Colonic mucosa (tissue), 4 donors: ENCODE data around the gene ASPHD1. TPM values are rescaled to one million over a fixed set of nuclear protein-coding genes. Genes with fewer than 3 reads are reported as not detected.
A peak's percentile ranks its signal among the peaks of the same experiment; 100 is the strongest.

Experiments used
- DNase-seq: peaks from one replicate; pipeline ENCODE4 v3.0.0-alpha.2; 2020
- H3K27ac ChIP-seq: fragments of 200-600 bp; one replicate; pipeline ENCODE4 v1.8.0; 2021
- H3K27me3 ChIP-seq: fragments of 200-600 bp; one replicate; pipeline ENCODE4 v1.8.0; 2021
- H3K36me3 ChIP-seq: fragments of 200-600 bp; one replicate; pipeline ENCODE4 v1.8.0; 2021
- H3K4me1 ChIP-seq: fragments of 200-600 bp; one replicate; pipeline ENCODE4 v1.8.0; 2021; ENCODE audit warnings: mild to moderate bottlenecking
- H3K4me3 ChIP-seq: fragments of 200-600 bp; one replicate; pipeline ENCODE4 v1.8.0; 2021
- H3K9ac ChIP-seq, 2 donors: one replicate each; pipeline ENCODE4 v1.7.0; 2013; ENCODE audit warnings: control low read depth in 2 of 2, low read depth in 2 of 2, low read length in 2 of 2
- H3K9me3 ChIP-seq: fragments of 200-600 bp; one replicate; pipeline ENCODE4 v1.8.0; 2021
- intact Hi-C: fragments of 100-400 bp; cut with DNase I; formaldehyde crosslinking; loops from one replicate; pipeline ENCODE4 v1.14.1; 2022
- total RNA-seq, 2 donors: library from RNA; stranded (reverse); fragmentation: NEBNext Ultra II Directional in 1 of 2; extraction: Animal tissue kit (Norgen Biotek cat#: 25700) in 1 of 2; gene quantifications; one replicate each; pipeline ENCODE4 v1.2.1, GENCODE V29; 2021
- TF ChIP-seq, protein P1 (sequence below): fragments of 200-600 bp; IDR thresholded peaks from one replicate; pipeline ENCODE4 v1.8.0; 2022; ENCODE audit warnings: antibody characterized with exemption, mild to moderate bottlenecking
- donor health status: healthy.
- donor health status: DM: no; HTN: no; CAD: no.
- donor health status: DM: no; HTN: no; CAD: no.

Gene ASPHD1
- total RNA-seq, 2 donors from 2014 or later = 1.5 to 3.9 TPM

DNA sequence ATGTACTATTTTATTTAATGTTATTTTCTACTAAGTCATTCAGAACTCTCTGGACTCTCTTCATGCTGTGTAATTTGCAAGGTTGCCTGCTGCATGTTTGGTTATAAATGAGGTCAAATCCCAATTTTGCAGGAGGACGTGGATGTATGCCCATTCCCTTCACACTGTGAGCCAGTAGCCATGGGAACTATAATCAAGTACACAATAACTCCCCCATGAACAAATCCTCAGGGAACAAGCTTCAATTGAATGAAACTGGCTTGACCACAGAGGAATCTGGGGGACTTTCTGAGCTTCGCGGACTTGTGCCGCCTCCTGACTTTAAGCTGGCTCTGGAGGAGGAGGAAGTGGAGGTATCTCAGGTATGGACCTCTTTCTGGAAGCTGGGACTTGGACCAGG lies 40.4 kb downstream of the ASPHD1 start:
- Histone ChIP-seq H3K36me3 (no peaks in the 10 kb centered on the region), H3K4me1 (peaks cover 6% of the 10 kb centered on the region), H3K27me3 (no peaks in the 10 kb centered on the region), H3K9me3 (no peaks in the 10 kb centered on the region), H3K4me3 (no peak overlapping the region), H3K27ac (no peak overlapping the region), H3K9ac (no peak overlapping the region)
- no peak for DNase-seq
- TF ChIP-seq, protein P1, sequence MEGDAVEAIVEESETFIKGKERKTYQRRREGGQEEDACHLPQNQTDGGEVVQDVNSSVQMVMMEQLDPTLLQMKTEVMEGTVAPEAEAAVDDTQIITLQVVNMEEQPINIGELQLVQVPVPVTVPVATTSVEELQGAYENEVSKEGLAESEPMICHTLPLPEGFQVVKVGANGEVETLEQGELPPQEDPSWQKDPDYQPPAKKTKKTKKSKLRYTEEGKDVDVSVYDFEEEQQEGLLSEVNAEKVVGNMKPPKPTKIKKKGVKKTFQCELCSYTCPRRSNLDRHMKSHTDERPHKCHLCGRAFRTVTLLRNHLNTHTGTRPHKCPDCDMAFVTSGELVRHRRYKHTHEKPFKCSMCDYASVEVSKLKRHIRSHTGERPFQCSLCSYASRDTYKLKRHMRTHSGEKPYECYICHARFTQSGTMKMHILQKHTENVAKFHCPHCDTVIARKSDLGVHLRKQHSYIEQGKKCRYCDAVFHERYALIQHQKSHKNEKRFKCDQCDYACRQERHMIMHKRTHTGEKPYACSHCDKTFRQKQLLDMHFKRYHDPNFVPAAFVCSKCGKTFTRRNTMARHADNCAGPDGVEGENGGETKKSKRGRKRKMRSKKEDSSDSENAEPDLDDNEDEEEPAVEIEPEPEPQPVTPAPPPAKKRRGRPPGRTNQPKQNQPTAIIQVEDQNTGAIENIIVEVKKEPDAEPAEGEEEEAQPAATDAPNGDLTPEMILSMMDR = no peak
- intact Hi-C loops = no loop called here

DNA sequence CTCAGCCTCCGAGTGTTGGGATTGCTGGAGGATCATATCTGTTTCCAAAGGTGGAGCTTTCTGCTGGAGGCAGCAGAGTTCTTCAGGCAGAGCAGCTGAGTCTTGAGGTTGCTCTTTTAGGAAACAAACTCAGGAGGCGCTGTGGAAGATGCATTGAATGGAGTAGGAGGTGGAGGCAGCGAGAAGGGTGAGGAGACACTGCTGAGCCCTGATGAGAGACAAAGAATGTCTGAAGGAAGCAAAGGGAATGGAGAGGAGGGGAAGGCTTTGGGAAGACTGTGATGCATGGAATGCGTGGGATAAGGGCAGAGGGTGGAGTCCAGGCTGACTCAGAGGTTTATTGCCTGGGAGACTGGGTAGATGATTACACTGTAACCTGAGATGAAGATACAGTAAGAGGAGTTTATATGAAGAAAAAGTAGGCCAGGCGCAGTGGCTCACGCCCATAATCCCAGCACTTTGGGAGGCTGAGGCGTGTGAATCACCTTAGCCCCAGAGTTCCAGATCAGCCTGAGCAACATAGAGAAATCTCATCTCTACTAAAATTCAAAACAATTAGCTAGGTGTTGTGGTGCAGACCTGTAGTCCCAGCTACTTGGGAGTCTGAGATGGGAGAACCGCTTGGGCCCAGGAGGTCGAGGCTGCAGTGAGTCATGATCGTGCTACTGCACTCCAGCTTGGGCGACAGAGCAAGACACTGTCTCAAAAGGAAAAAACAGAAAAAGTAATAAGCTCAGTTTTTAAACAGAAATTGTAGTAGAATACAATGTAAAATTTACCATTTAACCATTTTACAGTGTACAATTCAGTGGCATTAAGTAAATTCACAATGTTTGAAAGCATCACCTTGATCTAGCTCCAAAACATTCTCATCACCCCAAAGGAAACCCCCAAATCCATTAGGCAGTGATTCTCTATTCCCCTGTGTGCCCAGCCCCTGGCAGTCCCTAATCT lies 43.8 kb downstream of the ASPHD1 start:
- Histone ChIP-seq H3K4me1 (peaks cover 6% of the 10 kb centered on the region), H3K9me3 (no peaks in the 10 kb centered on the region), H3K27me3 (no peaks in the 10 kb centered on the region), H3K27ac (peak overlapping the region; percentile 95), H3K9ac (peak overlapping the region in 1 of 2 donors; percentile 54), H3K36me3 (no peaks in the 10 kb centered on the region), H3K4me3 (no peak overlapping the region)
- intact Hi-C loops = no loop called here
- TF ChIP-seq, protein P1 = no peak
- DNase-seq = peak; percentile 84

DNA sequence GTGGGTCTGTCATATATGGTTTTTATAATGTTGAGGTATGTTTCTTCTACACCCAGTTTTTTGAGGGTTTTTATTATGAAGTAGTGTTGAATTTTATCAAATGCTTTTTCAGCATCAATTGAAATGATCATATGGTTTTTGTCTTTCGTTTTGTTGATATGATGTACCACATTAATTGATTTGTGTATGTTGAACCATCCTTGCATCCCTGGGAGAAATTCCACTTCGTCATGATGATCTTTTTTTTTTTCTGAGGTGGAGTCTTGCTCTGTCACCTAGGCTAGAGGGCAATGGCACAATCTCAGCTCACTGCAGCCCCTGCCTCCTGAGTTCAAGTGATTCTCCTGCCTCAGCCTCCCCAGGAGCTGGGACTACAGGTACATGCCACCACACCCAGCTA lies 47.6 kb downstream of the ASPHD1 start:
- H3K9me3 ChIP-seq = no peaks in the 10 kb centered on the region
- TF ChIP-seq, protein P1 = no peak
- intact Hi-C loops = no loop called here

DNA sequence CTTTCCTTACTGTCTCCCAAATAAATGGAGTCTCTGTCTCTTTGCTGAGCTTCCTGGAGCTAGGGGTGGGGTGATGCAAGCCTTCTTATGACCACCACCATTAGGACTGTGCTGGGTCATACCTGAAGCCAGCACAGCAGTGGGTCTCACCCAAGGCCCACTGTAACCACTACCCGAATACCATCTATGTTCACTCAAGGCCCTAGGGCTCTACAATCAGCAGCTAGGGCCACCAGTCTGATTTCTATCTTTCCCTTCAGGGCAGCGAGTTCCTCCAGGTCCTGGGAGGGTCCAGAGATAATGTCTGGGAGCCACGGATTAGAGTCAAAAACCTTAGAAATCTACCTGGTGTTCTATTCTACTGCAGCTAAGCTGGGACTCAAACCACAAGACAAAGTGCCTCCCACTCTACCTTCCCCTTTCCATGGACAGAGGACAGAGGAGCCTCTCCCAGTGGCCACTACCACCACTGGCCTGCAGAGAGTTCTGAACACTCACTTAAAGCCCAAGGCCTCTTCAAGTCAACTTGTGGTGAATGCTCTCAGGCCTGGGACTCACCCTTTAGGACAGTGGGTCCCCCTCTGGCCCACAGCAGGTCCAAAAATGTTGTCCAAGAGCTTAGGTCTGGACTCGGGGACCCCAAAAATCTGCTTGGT lies 50.6 kb downstream of the ASPHD1 start:
- Histone ChIP-seq H3K36me3 (no peaks in the 10 kb centered on the region), H3K9ac (no peak overlapping the region), H3K4me3 (no peak overlapping the region), H3K9me3 (no peaks in the 10 kb centered on the region), H3K27ac (no peak overlapping the region), H3K4me1 (no peaks in the 10 kb centered on the region), H3K27me3 (no peaks in the 10 kb centered on the region)
- TF ChIP-seq, protein P1 = no peak
- no peak for DNase-seq
- intact Hi-C loops = no loop called here

More for the DNA sequence above, 47.6 kb downstream of the ASPHD1 start:
- DNase-seq = no peak
- H3K4me1 ChIP-seq = peaks cover 6% of the 10 kb centered on the region
- no peak overlapping the region for H3K9ac ChIP-seq
- no peaks in the 10 kb centered on the region for H3K27me3 ChIP-seq
- H3K27ac ChIP-seq = no peak overlapping the region
- H3K4me3 ChIP-seq = no peak overlapping the region
- H3K36me3 ChIP-seq = no peaks in the 10 kb centered on the region

DNA sequence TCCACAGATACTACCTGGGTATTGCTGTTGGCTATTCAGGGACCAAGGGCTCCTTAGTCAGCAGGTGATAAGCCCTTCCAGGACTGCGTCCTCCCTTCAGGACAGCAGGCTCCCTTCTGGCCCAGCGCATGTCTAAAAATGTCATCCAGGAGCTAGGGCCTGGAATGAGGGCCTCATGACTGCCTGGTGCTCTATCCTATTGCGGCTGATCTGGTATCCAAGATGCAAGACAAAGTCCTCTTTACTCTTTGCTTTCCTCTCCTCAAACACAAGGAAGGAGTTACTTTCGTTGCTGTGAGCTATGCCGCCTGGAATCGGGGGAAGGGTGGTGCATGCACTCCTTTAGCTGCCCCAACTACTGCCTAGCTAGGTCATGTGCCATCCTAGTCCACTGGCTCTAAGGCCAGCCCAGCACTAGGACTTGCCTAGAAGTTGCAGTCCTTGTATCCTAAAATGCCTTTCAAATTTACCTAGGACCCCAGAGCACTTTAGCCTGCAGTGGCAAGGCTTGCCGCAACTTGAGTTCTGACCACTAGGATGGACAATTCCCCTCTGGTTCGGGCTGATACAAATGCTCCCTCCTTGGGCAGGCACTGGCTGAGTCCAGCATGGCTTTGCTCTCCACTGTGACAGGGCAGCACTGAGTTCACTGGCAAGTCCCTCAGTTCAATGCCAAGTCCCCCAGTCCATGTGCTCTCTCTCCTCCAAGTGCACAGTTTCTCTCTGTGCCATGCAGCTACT lies 51.5 kb downstream of the ASPHD1 start:
- TF ChIP-seq, protein P1 = no peak
- no peak overlapping the region for H3K27ac ChIP-seq
- no peaks in the 10 kb centered on the region for H3K9me3 ChIP-seq
- no peaks in the 10 kb centered on the region for H3K4me1 ChIP-seq
- no peaks in the 10 kb centered on the region for H3K36me3 ChIP-seq
- intact Hi-C loops = no loop called here
- DNase-seq = no peak
- no peak overlapping the region for H3K9ac ChIP-seq
- no peak overlapping the region for H3K4me3 ChIP-seq
- no peaks in the 10 kb centered on the region for H3K27me3 ChIP-seq
